ENCODE measurements around the gene BGN.

DNA sequence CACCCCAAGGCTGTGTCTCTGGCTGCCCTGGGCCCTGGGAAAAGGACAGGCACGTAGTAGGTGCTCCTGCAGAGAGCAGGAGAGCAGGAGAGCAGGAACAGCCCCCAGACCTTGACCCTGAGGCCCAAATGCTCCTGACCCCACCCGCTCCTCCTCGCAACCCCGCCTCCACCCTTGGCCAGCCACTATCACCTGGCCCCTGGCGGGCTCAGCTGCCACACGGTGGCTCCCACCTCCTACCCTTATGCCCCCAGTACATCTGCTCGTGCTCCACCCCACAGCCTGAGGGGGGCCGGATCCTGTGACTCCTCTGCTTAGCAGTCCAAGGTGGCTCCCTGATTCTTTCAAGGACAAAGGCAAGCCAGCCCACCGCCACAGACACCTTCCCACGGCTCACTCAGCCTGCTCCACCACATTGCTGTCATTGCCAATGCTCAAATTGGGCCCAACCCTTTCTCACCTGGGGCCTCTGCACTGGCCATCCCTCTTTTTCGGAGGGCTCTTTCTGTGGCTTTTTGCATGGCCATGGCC, 19.0 kb upstream of the BGN start:
- TF ChIP-seq SPI1 (IDR thresholded peaks at IDR 0.05; ENCODE audit: low read depth, low read length): no peak
- no peak for TF ChIP-seq TAF1 (IDR thresholded peaks at IDR 0.05; ENCODE audit: low read depth, low read length)
- no peak for TF ChIP-seq POLR2AphosphoS5 (IDR thresholded peaks at IDR 0.05; ENCODE audit: low read depth, low read length)
- TF ChIP-seq POLR2A (IDR thresholded peaks at IDR 0.05; ENCODE audit: low read depth, low read length): no peak

Measured in GM12891 (cell line).